Hypothalamus (tissue), 51 donors: ENCODE measurements around the gene SPATA17.
"Not testable (repeated sequence)": the region's sequence is repeated elsewhere in the genome, so short reads cannot be mapped to it uniquely, and the experiment has no call there.

Source experiments
- DNase-seq, 51 donors: peaks; one replicate each; lab custom pipeline; 2025; lab: John Stamatoyannopoulos, UW

The SPATA17 gene

DNA sequence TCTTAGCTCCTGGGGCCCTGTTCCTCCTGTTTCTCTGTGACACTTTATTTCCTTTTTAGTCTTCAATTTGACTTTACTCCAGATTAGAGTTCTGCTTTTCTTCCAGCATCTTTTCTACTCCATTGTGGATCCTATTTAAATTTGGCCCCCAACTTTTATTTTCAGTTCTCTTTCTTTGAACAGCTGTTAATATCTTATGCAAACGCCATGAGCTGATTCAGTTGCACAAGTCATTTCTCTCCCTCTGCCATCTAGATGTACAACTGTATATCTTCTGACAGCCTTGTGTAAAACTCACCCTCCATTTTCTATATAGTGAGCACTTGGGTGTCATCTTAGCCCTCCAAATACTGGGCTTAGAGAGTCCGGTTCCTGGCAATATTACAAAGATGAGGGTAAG, 42.2 kb downstream of the SPATA17 start:
- DNase-seq = no peak

- DNase-seq = no peak
These were observed 43.0 kb downstream of the SPATA17 start for GRCh38 chr1:217674028-217674729.

GRCh38 chr1:217681806-217682205, 50.7 kb downstream of the SPATA17 start:
- DNase-seq = no peak

DNA sequence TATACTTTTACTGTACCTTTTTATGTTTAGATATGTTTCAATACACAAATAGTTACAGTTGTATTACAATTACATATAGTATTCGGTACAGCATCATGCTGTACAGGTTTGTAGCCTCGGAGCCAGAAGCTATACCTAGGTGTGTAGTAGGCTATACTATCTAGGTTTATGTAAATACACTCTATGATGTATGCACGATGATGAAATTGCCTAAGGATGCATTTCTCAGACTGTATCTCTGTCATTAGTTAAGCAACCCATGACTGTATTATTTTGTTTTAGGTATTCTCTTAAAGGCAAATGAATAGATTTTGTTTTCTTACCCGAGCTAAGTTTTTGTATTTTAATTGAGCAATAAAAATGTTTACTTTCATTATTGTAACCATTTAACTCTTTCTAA, 56.4 kb downstream of the SPATA17 start:
- no peak for DNase-seq

GRCh38 chr1:217696140-217696539, 65.0 kb downstream of the SPATA17 start:
- DNase-seq = not testable (repeated sequence)

DNA sequence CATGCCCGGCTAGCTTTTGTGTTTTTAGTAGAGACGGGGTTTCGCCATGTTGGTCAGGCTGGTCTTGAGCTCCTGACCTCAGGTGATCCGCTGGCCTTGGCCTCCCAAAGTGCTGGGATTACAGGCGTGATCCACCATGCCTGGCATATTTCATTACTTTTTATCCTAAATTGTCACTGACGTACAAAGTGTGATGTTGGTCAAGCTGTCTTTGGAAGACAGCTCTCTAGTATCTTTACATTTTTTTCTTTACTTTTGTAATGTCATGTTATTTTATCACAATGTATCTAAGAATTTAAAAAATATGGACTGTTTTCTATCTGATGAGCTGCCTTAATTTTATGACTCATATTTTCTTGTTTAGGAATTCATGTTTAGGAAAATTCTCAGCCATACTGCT, 72.2 kb downstream of the SPATA17 start:
- no peak for DNase-seq

DNA sequence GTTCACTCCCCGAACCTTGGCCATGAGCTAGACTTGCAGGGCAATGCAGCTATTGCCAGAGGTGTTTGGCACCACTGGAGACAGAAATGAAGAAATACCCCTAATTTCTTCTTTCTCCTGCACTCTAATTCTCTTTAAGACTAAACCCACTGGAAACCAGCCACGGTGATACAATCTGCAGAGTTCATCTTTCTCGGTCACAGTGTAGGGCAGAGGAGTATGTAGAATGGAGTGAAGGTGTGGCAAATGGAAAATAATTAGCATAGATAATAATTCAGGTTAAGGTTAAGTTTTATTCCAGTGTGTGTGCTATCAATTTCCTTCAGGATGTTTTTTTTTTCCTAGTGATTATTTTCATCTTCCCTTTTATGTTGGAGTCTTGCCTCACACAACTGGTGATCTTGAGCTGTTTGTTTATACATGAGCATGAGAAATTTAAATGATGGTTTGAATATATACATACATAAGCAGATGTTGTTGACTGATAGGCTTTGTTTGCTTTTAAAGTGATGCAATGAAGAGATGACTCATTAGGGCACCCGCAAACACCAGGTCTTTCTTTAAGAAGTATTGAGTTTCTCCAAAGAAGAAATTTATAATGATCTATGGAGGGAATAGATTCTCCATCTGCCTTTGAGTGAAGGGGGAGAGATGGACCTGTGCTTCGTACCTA, 81.9 kb downstream of the SPATA17 start:
- DNase-seq = no peak

DNA sequence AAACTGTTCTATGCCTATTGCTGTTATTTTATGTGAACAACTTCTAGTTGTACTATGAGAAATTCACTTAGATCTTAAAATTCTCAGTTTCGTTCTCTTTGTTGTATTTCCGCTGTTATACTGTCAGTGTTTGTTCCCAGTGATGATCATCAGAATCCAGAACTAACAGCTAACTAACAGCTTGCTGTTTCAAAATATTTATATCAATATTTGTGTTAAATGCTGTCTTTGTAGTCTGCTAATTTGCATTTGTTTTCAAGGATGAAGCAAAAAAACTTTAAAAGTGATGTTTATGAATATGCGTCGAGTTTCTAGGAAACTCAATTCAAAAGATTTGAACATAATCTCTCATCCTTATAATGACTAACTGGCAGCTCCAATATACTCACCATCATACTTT, 84.5 kb downstream of the SPATA17 start:
- DNase-seq = no peak

- DNase-seq = no peak
These were observed 86.8 kb downstream of the SPATA17 start for GRCh38 chr1:217717959-217718358.

DNA sequence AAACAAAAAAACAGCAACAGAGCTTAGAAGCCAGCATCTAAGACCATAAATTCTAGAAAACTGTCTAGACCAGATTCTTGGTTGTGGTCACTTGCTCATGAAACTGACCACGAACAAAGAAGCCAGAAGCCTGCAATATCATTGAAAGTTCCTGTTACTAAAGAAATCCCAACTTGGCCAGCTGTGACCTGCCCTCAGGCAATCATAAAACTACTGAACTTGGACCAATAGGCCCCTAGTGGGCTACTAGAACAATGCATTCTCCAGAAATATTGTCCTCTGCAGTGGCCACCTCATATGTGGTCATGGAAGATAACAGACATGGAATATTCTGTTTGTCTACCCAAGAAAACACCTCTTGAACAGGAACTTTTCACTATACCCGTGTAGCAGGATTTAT, 87.7 kb downstream of the SPATA17 start:
- no peak for DNase-seq

DNA sequence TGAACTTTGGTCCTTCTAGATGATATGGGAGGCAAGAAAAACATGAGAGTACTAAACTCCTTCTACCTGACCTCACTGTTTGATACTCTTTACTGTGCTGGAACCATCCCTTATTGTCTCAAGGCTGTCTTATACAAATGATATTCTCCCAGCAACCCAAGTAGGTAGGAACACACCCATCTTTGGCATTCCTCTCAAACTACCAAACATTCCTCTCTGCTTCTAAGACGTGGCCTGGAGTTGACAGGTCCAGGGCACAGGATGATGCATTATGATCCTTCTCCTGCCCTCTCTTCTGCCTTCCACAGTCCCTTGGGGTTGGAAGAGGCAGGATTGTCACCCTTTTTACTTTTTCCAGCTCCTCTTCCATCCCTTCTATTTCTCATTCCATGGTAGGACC, 90.5 kb downstream of the SPATA17 start:
- no peak for DNase-seq

- DNase-seq = no peak
These were observed 103.8 kb downstream of the SPATA17 start for GRCh38 chr1:217734973-217735372.

- peak in 1 of 51 donors; percentile 2 for DNase-seq
These were observed 116.1 kb downstream of the SPATA17 start for GRCh38 chr1:217747156-217747769.

GRCh38 chr1:217769768-217770167, 138.6 kb downstream of the SPATA17 start:
- no peak for DNase-seq

DNA sequence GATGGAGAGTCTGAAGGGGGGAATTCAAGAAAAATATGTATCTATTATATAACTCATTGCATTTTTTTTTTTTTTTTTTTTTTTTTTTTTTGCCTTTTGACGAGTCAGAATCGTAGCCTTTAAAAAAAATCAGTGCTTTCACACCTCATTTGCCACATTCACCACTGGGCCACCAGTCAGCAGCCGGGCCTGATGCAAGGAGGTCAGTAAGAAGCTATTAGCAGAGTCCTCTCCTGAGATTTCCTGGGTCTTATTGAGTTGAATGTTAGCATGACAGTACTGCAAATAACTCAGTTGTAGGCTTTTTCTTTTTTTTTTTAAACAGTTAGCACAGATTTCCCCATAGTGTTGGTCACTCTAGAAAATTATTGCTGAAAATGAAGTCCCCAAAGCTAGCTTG, 139.8 kb downstream of the SPATA17 start:
- DNase-seq = no peak

- DNase-seq = no peak
These were observed 145.5 kb downstream of the SPATA17 start for GRCh38 chr1:217776693-217777092.

DNA sequence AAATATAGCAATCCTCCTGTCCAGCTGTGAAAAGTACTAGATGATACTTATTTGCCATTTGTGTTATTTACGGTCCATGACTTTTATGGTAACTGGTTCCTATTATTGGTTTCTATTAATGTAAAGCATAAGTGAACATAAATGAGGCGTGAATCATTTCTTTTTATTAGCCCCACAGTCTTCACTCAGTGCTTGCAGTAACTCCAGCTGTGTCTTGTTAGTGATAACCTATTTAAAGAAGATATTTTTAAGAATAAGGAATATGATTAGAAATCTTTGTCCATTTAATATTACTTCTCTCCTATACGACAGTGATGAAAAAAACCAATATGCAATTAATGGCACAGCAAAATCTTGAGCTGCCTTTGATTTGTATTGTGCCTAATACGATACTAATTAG, 149.9 kb downstream of the SPATA17 start:
- DNase-seq = no peak

GRCh38 chr1:217791091-217791490, 159.9 kb downstream of the SPATA17 start:
- no peak for DNase-seq

DNA sequence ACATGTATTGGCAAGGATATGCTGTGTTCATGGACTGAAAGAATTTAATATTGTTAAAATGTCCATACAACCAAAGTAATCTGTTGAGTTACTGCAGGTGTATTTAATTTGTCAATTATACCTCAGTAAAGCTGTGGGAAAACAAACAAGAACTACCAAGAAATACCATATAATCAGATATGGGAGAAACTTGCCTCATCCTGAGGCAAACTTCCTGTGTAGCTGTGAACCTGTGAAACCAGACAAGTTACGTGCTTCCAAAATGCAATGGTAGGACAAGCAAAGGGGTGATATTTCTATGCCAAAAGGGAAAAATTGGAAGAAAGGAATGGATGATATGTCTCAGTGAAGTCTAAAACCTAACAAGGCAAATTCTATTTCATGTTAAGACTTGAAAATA, 174.6 kb downstream of the SPATA17 start:
- DNase-seq = no peak

DNA sequence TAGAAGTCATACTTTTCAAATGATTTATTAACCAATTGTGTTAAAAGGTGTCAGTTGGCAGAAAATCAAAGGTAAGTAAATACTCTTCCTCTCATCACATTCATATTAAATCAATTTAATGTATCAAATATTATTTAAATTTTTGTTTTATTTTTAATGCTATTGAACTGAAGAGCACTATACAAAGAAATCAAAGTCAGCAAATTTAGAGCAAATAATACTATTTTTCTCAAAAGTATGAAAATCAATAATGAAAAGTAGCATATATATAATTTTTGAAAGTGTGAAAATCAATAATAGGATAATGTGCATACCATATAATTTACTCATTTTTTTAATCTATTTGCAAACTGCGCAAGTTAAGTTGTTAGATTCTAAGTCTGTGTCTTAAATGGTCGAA, 181.0 kb downstream of the SPATA17 start:
- DNase-seq = no peak

DNA sequence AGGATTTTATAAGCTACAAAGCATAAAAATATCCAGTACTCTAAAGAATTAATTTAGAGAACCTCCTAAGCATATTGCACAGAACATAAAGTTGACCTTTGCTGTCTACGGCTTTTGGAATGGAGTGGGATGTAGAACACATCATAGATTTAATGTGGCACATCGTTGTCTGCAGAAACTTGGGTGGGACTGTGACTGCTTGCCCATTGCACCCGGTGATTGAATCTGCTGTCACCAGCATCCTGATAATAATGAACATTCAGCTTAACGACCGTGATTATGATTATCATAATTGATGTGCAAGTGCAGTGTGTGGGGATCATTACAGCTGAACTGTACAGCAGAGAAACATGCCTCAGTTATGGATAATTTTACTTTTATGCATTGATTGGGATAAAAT, 181.9 kb downstream of the SPATA17 start:
- no peak for DNase-seq

DNA sequence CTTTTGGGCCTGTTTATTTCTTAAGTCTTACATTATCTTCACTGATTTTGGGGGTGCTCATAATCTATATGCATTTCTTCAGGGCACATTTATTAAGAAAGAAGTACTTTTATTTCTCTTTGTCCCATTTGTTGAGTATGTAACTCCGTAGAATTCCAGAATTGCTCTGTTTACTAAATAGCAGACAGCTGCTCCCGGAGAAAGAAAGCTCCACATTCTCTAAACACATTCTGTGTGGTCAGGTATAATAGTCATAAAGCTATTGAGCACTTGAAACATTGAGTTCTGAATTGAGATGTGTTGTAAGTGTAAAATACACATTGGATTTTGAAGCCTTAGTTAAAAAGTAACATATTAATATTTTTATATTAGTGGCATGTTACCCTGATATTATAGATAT, 206.5 kb downstream of the SPATA17 start:
- DNase-seq = no peak
